GM12801 (cell line): Measurements from ENCODE around the gene TCOF1.

Experiments used
- CTCF ChIP-seq: IDR thresholded peaks from one replicate; pipeline ENCODE4 v1.5.1; 2011; ENCODE audit warnings: control low read depth; ENCODE audit not compliant: insufficient read length; ENCODE audit errors: extremely low read depth

Gene TCOF1

GRCh38 chr5:150436141-150436680, 78.7 kb downstream of the TCOF1 start:
- TF ChIP-seq CTCF: no peak

GRCh38 chr5:150438873-150439546, 81.5 kb downstream of the TCOF1 start:
- TF ChIP-seq CTCF: no peak

- TF ChIP-seq CTCF: no peak
Measured at GRCh38 chr5:150440948-150441812, 83.7 kb downstream of the TCOF1 start.

- no peak for TF ChIP-seq CTCF
Measured at GRCh38 chr5:150441813-150442698, 84.6 kb downstream of the TCOF1 start.

- no peak for TF ChIP-seq CTCF
Measured at GRCh38 chr5:150442699-150443080, 85.2 kb downstream of the TCOF1 start.

GRCh38 chr5:150443242-150444075, 86.0 kb downstream of the TCOF1 start:
- TF ChIP-seq CTCF: no peak
